GM11168 (cell line): Measurements from ENCODE around the gene OPRL1.
"Not testable (repeated sequence)": the region's sequence is repeated elsewhere in the genome, so short reads cannot be mapped to it uniquely, and the experiment has no call there.

Experiments used
- in situ Hi-C: fragments of 300-500 bp; cut with MboI; formaldehyde crosslinking; loops from one replicate; pipeline ENCODE4 v1.12.0; 2022; ENCODE audit warnings: low sequenced_read_pairs; ENCODE audit not compliant: unreplicated experiment

OPRL1 gene

GRCh38 chr20:64113796-64114355, 34.0 kb downstream of the OPRL1 start:
- in situ Hi-C loops = no loop called here

DNA sequence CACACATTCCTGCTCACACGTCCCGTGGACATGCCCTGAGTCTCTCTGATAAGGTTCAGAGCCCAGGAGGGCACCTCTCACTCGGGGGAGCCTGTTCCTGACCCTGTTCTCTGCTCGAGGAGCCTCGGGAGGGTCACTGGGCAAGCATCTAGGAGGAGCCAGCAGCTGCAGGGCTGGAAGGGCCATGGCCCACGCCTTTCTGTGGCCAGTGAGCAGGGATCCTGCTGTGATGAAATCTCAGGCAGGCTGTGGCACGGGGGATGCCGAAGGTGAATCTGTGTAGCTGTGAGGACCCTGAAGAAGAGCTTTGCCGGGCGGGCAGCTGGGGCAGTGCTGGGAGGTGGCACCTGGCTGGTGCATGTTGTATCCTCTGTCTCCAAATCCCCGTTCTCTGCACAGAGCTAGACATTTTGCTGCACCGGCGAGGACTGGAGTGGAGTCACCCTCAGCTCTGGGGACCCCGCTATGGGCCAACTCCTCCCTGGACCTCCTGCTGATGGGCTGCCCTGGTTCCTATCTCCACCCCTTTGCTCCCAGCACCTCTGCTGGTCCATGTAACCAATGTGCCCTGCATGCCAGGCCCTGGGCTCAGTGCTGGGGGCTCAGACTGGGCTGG, 34.6 kb downstream of the OPRL1 start:
- in situ Hi-C loops = no loop called here

DNA sequence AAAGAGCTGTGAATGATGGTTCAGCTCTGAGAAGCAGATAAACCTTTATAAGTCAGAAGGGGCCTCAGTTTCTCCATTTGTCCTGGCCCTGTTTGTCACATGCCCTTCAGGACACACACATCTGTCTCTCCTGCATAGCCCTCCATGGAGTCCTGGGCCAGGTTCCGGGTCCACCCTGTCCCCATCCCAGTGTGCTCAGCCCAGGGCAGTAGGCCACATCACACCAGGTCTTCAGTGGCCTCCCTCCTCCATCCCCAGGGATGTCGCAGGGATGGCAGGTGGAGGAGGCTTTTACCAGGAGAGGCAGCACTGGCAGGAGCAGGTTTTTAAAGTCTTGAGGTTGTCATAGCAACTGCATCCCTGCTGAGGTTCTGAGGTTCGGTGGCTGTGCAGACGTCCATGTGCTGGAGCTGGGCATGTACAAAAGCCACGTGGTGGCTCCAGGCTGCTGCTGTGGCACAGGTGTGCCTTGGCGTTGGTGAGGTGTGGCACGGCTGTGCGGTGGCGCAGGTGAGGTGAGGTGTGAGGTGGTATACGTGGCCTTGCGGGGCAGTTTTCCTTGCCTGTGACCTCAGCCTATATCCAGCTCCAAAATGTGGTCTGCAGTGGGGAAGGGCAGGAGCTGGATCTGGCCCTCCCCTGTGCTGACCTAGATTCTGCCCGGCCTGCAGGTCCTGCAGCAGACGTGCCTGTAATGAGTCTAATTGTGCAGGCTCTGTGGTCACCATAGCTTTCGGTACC, 35.5 kb downstream of the OPRL1 start:
- in situ Hi-C loops = no loop called here

GRCh38 chr20:64116016-64116415, 36.1 kb downstream of the OPRL1 start:
- in situ Hi-C loops = no loop called here

DNA sequence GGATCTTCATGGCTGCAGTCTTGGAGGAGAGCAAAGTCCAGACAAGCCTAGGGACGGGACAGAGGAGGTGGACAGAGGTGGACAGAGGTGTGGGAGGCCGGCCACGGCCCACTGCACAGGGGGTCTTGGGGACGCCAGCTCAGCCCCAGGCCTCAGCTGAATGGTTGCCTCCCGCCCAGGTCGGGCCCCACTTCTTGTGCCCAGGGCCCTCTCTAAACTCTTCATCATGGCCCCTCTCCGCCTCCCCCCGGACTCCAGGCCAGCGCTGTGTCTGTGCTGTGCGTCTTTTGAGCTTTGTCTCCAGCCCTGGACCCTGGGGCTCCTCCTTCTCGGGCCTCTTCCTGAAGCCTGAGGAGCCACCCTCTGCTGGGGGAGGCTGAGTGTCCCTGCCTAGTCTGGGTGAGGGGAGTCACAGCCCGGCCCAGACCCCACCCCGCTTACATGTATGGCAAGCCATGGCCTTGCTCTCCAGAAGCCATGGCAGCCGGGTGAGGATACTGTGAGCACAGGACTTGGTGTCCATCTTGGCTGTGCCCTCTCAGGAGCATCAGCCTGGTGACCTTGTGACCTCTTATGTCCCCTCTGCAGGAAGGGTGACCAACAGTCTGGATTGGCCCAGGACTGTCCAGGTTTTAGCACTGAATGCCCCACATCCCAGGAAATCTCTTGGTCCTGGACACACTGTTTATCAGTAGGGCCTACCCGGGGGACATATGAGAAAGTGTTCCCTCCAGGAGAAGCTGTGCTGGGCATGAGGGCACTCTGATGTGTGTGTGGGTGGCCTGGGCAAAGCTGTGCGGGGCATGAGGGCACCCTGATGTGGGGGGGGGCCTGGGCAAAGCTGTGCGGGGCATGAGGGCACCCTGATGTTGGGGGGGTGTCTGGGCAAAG, 36.9 kb downstream of the OPRL1 start:
- in situ Hi-C loops = no loop called here

GRCh38 chr20:64117432-64117777, 37.5 kb downstream of the OPRL1 start:
- in situ Hi-C loops = not testable (repeated sequence)

GRCh38 chr20:64119301-64119680, 39.4 kb downstream of the OPRL1 start:
- in situ Hi-C loops = no loop called here

GRCh38 chr20:64119681-64120341, 39.9 kb downstream of the OPRL1 start:
- in situ Hi-C loops = no loop called here

DNA sequence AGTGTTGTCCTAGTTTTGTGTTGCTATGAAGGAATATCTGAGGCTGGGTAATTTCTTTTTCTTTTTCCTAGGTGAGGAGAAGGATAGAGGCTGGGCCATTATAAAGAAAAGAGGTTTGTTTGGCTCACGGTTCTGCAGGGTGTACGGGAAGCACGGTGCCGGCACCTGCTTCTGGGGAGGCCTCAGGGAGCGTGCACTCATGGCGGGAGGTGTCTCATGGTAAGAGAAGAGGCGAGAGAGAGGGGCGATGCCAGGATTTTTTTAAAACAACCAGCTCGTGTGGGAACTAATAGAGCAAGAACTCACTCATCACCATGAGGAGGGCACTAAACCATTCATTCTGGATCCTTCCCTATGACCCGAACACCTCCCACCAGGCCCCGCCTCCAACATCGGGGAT, 41.7 kb downstream of the OPRL1 start:
- in situ Hi-C loops = no loop called here

GRCh38 chr20:64122927-64123326, 43.0 kb downstream of the OPRL1 start:
- in situ Hi-C loops = not testable (repeated sequence)

DNA sequence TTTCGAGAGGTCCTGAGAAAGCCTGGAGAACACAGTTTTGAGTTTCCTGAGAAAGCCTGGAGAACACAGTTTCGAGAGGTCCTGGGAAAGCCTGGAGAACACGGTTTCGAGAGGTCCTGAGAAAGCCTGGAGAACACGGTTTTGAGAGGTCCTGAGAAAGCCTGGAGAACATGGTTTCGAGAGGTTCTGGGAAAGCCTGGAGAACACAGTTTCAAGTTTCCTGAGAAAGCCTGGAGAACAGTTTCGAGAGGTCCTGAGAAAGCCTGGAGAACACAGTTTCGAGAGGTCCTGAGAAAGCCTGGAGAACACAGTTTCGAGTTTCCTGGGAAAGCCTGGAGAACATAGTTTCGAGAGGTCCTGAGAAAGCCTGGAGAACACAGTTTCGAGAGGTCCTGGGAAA, 43.6 kb downstream of the OPRL1 start:
- in situ Hi-C loops = not testable (repeated sequence)

DNA sequence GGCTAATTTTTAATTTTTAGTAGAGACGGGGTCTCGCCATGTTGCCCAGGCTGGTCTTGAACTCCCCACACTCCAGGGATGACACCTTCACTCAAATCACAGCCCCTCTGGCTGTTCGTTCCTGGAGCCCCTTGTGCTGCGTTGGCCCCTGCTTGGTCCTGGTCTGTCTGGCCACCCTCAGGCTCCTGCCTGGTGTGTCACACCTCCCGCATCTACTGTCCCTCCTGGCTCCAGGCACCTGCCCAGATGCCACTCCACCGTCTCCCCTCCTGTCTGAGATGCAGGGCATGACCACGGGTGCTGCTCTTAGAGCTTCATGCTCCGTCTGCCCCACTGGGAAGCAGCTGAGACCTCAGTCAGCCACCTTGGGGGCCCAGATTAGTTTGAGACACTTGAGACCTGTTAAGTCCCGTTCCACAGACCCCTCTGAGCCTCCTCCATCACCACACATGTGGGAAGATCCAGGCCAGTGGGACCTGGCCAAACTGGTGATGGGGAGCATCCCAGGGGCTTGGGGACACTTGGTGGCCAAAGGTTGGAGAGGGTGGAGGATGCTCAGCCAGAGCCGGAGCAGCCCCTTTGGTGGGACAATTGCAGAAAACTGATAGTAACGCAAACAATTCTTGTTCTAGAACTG, 49.4 kb downstream of the OPRL1 start:
- in situ Hi-C loops = no loop called here

GRCh38 chr20:64130271-64130670, 50.4 kb downstream of the OPRL1 start:
- in situ Hi-C loops = no loop called here

DNA sequence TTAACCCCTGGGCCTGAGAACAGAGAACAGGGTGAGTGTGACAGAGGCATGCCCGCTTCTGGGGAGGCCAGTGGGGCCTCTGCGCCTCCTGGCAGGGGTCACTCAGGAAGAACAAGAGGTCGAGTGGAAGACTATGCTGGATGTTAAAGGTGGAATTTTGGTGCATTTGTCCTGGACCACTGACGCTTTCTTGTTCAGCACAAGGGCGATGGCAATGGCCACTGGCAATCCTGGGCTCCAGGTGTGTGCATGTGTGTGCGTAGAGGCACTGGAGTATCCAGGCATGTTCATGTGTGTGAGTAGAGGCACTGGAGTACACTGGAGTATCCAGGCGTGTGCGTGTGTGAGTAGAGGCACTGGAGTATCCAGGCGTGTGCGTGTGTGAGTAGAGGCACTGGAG, 51.0 kb downstream of the OPRL1 start:
- in situ Hi-C loops = no loop called here

DNA sequence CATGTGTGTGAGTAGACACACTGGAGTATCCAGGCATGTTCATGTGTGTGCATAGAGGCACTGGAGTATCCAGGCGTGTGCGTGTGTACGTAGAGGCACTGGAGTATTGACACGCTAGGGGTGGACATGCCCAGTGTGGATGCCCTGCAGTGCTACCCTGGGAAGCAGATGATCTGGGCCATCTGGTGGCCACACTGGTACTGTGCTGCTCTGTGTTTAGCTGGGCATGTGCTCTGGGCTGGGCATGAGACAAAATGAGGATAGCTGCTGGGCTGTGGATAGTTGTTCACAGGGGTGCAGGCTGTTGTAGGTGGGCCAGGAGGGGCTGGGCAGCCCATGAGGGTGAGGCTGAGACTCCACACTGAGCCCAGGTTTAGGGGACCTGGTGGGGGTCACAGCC, 51.5 kb downstream of the OPRL1 start:
- in situ Hi-C loops = no loop called here

DNA sequence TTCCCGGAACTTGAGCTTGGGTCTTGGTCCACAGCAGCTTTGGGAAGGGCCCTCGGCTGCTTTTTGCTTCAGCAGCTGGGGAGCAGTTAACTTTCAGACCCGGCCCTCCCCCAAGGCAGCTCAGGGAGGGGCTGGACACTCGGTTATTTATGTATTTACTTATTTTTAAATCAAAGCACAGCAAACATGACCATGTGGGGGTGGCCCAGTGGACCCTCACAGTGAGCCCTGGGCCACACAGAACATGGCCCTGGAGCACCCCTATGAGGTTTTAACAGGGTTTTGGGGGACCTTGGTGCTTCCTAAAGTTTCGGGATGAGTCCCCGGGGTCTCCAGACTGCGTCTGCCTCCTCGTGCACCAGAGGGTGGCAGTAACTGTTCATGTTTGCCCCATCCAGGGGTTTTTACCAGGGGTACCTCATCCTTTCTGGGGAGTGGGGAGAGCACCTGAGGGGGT, 54.1 kb downstream of the OPRL1 start:
- in situ Hi-C loops = no loop called here

DNA sequence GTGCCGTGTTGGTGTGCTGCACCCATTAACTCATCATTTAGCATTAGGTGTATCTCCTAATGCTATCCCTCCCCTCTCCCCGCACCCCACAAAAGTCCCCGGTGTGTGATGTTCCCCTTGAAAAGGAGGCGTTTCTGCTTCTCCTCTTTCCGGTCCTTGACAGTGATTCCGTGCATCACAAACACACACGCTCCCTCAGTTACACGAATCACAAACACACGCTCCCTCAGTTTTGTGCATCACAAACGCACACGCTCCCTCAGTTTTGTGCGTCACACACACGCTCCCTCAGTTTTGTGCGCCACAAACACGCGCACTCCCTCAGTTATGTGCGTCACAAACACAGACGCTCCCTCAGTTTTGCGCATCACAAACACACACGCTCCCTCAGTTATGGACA, 54.9 kb downstream of the OPRL1 start:
- in situ Hi-C loops = not testable (repeated sequence)

DNA sequence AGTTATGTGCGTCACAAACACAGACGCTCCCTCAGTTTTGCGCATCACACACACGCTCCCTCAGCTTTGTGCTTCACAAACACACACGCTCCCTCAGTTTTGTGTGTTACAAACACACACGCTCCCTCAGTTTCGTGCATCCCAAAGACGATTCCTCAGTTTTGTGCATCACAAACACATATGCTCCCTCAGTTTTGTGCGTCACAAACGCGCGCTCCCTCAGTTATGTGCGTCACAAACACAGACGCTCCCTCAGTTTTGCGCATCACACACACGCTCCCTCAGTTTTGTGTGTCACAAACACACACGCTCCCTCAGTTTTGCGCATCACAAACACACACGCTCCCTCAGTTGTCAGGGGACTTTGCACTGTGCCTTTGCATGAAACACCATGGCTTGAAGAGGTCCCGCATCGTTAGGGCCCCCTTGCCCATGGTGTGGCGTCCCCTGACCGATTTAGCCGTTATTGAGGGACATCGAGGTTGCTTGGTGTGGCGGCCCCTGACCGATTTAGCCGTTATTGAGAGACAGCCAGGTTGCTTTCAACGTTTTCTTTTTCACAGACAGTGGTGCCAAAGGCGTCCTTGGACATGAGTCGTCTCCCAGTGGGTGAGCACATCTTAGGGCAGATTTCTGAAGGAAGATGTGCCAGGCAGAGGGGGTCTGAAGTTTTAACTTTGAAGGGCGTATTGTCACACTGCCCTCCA, 56.3 kb downstream of the OPRL1 start:
- in situ Hi-C loops = no loop called here

- in situ Hi-C loops = no loop called here
Observed at GRCh38 chr20:64137598-64138031, 57.7 kb downstream of the OPRL1 start.
